Pulmonary artery endothelial cell (primary cell): ENCODE data around the gene PCF11. TPM values are rescaled to one million over a fixed set of nuclear protein-coding genes. Genes with fewer than 3 reads are reported as not detected.
A peak's percentile ranks its signal among the peaks of the same experiment; 100 is the strongest.

Source experiments
- DNase-seq: peaks from one replicate; pipeline ENCODE4 v3.0.0-alpha.2; 2011; ENCODE audit warnings: low read depth, low spot score
- total RNA-seq: library from RNA; depleted of rRNA; stranded (reverse); fragments of >200 nt; gene quantifications from 2 replicates; pipeline ENCODE4 v1.2.3, GENCODE V29; 2014

Gene PCF11
- total RNA-seq, 1 donor from 2014 or later = 29.1 TPM

DNA sequence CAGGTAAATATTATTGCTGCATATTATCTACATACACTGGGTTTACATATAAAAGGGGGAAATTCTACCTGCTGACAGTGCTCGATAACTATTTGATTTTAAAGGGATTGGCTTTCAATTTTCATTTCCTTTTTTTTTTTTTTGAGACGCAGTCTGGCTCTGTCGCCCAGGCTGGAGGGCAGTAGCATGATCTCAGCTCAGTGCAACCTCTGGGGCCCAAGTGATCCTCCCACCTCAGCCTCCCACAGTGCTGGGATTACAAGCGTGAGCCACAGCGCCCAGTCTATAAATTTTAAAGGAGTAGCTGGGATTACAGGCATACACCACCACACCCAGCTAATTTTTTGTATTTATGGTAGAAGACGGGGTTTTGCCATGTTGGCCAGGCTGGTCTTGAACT, 3.2 kb upstream of the PCF11 start:
- DNase-seq = no peak

DNA sequence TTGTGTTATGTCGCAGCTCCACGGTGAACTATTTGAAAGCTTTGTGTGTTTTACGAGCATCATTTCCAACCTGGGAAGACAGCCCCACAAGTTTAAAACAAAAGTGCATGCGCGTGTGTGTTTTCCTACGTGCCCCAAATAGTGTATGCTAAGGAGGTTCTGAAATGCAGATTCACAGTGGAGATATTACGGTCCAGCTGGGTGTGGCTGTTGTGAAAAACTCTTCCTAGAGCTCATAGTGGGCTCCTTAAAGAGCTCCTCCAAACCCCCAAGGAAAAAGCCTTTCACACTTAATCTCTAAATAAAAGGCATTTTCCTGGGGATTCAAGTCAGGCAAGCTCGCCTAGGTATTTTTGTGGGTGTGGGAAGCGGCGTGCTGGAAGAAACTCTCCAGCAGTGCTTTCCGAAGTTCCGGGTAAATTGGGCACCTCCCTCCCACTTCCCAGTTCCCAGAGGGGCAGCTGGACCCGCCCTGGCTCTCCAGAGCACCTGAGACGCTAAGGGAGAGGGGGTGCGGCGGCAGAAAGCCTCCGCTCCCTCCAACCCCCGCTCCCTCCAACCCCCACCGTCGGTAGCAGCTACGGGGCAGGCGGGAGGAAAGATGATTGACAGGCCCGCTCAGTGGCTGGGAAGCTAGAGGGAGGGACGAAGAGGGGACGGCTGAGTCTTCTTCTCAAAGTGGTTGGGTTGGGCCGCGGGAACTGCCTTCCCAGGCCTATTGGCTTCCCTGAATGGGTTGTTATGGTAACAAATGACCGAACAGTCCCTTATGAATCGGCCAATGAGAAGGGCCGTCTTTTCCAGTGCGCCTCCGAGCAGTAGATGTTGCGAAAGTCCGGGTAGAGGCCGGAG, 561 bp upstream of the PCF11 start:
- peak; percentile 99 for DNase-seq

DNA sequence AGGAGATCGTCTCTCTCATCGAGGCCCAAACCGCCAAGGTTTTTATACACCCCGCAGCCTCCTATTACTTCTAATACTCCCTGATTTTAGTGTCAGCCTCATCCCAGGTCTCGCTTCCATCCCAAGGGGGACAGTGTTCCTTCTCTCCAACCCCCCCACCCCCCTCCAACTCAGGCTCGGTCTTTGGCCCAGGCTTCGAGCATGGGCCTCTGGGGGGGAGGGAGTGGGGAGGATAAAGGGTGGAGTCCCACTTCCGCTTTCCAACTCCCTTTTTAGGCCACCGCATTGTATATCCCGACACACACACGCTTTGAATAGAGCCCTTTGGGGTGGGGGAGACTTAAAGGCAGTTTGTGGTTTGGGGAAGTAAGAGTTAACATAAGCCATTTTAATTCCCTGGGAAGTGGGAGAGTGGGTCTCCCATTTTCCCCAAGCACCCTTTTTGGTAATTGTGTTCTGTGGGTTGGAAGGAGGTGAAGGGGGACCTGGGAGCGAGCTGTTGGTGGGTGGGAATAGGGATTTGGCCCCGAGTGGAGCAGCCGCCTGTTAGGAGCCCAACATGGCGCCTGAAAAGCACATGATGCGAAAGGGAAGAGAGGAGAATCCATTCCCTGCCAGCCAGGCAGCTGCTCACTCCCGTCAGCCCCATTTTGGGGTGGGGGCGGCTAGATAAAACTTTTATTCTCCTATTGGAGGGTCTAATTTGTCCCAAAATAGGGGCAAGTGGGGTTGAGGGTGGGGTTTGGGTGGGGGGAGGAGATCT, 844 bp downstream of the PCF11 start:
- no peak for DNase-seq

DNA sequence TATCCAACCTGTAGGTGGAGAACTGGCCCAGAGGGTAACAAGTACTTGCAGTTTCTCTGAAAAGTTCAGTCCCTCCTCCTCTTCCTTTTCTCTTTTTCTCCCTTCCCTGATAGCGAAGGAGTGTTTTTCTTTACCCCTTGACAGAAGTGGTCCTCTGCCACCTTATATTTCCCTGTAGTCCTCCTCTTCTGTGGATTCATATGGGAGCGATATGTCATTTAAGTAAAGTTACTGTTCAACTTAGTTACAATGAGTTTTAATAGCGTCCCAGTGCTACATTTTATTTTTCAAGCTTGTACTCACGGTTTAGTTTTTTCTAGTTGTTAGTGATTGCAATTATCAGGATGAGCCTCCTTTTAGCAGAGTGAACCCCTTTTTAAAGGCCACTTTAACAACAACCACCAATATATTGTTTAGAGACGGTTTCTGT, 1.4 kb downstream of the PCF11 start:
- DNase-seq = no peak

DNA sequence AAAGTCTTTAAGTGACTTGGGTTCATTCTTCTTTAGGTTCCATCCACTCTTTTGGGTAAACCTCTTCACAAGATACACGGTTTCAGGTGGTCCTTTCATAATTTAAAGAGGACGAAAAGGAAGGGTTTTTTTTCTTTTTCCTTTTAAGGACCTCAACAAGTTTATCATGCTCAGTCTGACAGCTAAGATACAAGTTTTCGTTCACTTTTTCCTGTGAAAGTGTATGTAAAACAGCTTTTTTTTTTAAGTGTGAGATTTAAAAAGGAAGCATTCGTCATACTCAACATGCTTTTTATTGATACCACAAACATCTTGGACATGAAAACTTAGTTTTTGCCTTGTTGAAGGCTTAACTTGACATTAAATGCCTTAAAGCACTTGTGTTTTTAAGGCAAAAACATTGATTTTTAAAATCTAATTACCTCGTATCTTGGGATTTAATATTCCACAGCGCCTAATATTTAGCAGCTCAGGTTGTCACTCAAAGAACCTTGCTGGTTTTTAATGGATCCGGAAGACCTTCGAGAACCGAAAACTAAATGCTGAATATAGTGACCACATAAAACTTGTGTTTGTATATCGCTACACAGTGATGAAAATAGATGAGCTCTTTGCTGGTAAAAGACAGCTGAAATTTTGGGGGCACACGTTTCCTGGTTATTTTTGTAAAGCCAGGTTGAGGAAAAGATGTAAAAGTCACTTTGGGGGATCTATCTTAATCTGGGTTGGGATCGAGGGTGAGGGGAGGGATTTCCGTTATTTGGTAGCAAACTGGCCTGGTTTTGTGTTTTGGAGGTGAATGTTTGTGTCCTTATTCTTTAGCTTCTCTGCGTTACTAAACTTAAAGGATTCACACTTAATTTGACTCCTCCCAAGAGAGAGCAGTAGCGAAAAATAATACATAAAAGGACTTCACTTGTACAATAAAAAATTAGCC, 2.3 kb downstream of the PCF11 start:
- DNase-seq = no peak

DNA sequence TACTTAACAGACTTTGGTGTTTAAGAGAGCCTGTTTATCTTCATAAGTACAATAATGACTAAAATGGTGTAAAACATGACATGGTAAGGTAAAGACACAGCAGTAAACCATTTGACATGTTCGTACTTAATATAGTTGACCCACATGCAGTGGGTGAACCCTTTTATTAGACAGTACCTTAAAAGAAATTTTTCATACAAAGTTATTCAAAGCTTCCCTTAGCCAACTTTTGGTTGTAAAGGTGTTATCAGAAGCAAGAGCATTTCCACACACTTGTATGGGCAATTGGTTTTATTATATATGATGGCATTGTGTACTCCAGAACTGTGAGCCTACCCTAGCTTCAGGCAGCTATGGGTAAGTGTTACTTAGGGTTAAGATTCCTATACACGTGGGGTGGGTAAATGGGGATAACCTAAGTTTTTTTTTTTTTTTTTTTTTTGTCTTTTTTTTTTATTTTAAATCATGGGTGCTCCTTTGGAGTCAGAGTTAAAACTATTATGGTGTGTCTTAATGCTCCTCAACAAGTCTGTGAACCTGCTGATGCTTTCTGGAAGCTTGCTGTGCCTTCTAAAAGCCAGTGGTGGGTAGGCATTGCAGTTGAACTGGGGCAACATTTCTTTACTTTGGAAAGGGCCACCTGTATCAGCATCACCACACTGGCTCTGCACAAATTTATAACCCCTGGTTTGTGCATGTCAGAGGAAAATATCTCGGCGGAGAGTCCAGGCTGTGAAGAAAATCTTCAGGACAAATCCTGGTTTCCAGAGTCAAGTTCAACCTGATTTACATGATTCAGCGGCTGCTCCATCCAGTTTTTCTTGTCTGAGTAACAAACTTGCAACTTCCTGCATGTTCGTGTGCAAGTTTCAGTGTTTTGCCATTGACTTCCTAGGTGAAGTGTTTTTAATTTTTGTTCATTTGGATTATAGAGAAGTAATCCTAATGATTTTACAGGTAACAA, 3.3 kb downstream of the PCF11 start:
- DNase-seq = no peak

DNA sequence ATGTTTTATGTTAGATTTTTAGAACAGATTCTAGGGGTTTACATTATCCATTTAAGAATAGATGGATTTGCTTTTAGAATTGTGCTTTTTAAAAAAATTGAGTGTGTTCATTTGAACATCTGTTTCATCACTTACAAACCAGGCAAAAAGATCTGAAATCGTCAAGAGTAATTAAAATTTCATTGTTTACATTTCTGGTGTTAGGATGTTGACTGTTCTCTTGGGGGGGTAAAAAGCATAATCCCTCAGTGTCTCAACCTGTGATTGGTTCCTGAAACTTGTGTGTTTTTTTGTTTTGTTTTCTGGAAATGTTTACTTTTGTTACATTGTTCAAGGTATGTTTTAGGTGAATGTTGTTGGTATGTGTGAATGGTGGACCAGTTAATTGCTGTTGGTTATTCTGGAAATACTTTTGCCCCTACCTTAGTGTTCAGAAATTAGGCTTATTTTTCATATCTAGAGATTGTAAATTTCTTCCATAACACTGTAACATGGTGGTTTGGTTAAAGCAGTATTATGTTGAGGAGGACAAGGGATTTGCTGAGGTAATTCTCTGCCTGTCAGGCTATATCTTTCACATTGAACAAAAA, 4.8 kb downstream of the PCF11 start:
- DNase-seq = no peak

DNA sequence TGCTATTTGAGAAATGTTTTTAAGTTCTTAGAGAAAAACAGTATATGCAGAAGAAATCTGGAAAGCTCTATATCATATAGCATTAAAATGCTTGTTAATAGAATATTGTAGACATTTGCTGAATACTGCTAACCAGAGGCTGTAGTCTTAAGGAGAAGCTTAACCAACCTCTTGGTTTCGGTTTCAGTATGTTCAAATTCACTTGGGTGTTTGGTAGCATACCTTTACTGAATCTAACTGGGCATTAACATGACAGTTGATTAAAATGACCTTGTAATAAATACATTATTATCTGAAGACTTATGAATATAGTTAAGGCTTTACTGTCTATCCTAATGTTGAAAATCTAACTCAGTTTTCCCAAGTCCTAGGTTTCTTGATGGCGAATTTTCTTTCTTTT, 5.4 kb downstream of the PCF11 start:
- no peak for DNase-seq

DNA sequence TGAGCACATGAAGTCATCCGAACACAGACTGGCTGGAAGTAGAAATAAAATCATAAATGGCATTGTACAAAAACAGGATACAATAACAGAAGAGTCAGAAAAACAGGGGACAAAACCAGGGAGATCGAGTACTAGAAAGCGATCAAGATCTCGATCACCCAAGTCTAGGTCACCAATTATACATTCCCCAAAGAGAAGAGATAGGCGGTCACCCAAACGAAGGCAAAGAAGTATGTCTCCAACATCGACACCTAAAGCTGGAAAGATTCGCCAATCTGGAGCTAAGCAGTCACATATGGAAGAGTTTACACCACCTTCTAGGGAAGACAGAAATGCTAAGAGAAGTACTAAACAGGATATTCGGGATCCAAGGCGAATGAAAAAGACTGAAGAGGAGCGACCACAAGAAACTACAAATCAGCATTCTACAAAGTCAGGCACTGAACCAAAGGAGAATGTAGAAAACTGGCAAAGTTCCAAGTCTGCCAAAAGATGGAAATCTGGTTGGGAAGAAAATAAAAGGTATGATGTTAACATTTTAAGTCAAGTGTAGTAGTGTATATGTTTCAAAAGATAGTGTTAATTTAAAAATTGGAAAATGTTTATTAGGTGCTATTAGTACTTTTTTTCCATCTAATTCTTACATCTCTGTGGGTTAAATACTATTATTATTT, 9.4 kb downstream of the PCF11 start:
- DNase-seq = no peak

DNA sequence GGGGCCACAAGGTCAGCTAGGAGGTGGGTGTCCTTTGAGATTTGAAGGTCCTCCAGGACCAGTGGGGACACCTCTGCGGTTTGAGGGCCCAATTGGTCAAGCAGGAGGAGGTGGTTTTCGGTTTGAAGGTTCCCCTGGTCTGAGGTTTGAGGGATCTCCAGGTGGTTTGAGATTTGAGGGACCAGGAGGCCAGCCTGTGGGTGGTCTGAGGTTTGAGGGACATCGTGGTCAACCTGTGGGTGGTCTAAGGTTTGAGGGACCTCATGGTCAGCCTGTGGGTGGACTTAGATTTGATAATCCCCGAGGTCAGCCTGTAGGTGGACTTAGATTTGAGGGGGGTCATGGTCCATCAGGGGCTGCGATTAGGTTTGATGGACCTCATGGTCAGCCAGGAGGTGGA, 11.8 kb downstream of the PCF11 start:
- no peak for DNase-seq

DNA sequence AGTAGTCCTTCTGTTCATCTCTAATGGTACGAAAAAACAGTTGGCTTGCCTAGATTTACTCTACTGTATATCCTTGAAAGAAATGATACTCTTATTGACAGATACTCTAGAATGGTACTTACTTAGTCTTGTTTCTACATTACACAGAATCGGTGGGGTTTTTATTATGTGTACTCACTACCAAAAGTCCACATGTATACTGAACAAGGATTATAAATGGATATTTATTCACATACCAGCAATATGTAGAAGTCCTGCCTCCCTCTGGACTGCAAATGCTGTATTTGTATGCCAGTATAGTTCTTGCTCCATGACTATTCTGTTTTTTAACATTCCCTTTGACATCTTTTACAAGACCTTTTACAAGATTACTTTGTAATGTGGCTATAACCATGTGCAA, 13.9 kb downstream of the PCF11 start:
- DNase-seq = no peak

DNA sequence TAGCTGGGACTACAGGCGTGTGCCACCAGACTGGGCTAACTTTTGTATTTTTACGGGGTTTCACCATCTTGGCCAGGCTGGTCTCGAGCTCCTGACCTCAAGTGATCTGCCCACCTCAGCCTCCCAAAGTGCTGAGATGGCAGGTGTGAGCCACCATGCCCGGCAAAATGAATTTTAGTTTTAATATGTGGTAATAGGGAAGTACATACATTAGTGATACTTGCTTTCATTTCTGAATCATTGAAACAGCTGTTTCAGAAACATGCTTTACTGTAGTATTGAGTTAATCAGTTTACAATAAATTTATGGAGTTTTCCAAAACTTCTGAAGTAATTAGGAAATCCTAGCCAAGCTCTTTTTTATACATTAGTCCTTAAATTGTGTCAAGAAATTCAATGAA, 15.6 kb downstream of the PCF11 start:
- no peak for DNase-seq

DNA sequence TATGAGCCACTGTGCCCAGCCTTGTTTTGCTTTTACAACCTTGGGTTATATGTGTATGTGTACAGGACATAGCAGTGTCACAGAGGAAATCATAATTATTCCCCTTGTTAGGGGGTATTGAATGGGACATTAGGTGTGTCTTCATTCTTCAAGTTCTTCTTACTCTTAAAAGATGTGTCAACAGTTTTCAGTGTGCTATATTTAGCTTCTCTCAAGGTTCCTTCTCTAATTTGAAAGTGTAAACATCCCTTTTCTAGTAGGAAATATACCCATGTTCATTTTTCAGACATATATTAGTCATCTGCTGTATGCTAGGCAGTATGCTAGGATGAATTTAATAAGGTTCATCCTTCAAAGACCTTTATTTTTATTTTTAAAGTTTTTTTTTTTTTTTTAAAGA, 17.1 kb downstream of the PCF11 start:
- DNase-seq = no peak

DNA sequence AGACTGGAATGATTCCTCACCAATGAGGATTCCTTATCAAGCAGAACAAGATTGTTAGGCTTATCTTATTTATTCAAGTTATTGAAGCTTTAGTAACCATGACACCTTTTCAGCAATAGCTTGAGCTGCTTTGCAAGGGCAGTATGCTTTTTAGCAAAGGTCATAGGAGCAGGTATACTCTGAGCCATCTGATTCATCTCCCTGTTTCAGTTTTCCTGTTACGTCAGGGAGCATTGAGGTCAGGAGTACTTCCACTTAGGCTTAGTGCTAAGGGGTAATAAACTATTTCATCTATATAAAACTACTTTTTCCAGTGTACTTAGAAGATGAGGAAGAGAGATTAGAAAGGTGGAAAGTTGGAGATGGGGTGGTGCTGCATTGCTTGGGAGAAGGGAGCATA, 18.9 kb downstream of the PCF11 start:
- no peak for DNase-seq

DNA sequence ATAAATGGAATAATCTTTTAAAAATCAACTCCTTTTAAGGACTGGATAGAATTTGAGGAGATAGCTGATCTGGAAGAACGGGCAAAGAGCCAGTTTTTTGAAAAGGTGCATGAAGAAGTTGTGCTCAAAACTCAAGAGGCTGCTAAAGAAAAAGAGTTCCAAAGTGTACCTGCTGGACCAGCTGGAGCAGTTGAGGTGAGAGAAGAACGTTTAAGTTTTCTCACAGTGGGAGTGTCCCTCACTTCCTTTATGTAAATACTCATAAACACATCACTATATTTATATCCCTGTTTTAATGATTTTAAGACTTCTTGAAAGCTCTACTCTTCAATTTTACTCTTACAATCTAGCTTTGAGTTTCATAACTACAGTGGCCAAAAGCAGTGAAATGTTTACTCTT, 24.9 kb downstream of the PCF11 start:
- no peak for DNase-seq

DNA sequence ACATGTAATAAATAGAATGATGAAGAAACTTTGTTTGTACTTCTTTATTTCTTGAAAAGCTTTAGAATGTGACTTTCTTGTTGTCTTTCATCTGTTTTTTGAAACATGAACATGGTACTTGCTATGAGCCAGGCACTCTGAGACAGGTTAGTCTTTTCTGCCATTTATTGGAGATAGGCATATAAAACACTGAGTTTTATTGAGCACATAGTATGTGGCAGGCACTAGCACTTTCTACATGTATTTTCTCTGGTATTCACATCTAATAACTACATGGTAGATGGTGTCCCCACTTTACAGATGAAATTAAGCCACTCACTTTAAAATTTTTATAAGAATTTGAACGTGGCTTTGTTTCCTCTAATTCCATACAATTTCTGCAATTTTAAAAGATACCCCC, 28.8 kb downstream of the PCF11 start:
- DNase-seq = no peak

DNA sequence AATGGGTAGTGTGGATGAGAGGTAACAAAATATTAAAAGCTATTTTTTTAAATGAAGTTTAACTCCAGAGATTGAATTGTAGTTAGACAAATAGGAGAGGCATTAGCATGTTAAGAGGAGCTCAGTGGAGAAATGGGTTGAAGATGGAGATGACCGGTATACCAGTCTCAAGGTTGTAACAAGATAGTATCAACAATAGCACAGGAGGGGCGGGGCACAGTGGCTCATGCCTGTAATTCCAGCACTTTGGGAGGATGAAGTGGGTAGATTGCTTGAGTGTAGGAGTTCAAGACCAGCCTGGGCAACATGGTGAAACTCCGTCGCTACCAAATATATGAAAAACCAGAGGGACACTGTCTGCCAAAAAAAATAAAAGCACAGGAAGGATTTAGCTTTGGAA, 30.5 kb downstream of the PCF11 start:
- DNase-seq = no peak

DNA sequence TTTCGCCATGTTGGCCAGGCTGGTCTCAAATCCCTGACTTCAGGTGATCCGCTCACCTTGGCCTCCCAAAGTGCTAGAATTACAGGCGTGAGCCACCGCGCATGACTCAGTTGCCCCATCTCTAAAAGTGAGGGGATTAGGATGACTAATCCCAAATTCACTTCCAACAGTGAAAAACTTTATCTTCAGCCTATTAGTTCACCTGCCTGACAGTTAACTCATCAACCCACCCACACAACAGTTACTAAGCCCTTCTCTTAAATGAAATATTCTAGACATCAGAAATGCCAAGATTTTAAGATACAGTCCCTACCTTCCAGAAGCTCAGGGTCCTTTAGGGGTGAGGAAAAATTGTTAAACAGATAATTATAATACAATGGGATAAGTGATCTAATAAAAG, 34.6 kb downstream of the PCF11 start:
- DNase-seq = no peak

DNA sequence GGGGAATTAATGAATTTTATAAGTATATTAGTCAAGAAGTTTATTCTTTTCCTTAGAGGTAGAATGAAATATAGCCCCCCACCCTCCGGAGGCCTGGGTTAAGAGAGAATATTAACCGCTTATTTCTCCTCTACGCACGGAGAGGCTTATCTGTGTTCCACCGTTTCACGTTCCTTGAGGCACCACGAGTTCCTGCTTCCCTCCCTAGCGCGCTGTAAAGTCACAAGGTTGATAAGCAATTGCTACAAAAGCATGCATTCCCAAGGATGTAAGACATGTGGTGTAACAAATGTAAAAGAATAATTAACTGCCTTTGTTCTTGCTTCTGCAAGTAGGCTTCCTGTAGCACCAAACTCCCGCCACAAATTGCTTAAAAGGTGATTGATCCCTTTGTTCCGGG, 35.1 kb downstream of the PCF11 start:
- no peak for DNase-seq
